ENCODE data around the gene HELLS.
"Not testable (repeated sequence)": the region's sequence is repeated elsewhere in the genome, so short reads cannot be mapped to it uniquely, and the experiment has no call there.

The HELLS gene

GRCh38 chr10:94545391-94546048, at the start of gene HELLS:
TSS of gene HELLS (plus strand) at chr10:94545788. CDS start at chr10:94545922, 134 bp downstream.
- peak within 1 kb of the TSS; percentile 67 for H3K27ac ChIP-seq (ENCODE audit: low read depth, low read length)

GRCh38 chr10:94496010-94496409, 49.6 kb upstream of the HELLS start:
- Histone ChIP-seq H3K27ac (ENCODE audit: low read depth, low read length) (no peak overlapping the region), H3K4me1 (ENCODE audit: insufficient read depth, low read length) (no peaks in the 10 kb centered on the region), H3K9me3 (ENCODE audit: low read length) (no peaks in the 10 kb centered on the region), H3K27me3 (ENCODE audit: control insufficient read depth in 1 of 2, insufficient read depth in 2 of 2, low read length in 2 of 2) (no peaks in the 10 kb centered on the region), H3K4me3 (ENCODE audit: low read depth in 1 of 2, low read length in 2 of 2) (no peak overlapping the region), H3K9ac (ENCODE audit: low read length) (no peak overlapping the region), H3K36me3 (ENCODE audit: insufficient read depth, low read length) (no peaks in the 10 kb centered on the region)

More at GRCh38 chr10:94545391-94546048, at the start of gene HELLS:
- H3K36me3 ChIP-seq (ENCODE audit: insufficient read depth, low read length): no peaks in the 10 kb centered on the region
- peaks cover 15% of the 10 kb centered on the region for H3K4me1 ChIP-seq (ENCODE audit: insufficient read depth, low read length)
- H3K27me3 ChIP-seq (ENCODE audit: control insufficient read depth in 1 of 2, insufficient read depth in 2 of 2, low read length in 2 of 2): no peaks in the 10 kb centered on the region
- H3K9ac ChIP-seq (ENCODE audit: low read length): peak within 1 kb of the TSS; percentile 45
- no peaks in the 10 kb centered on the region for H3K9me3 ChIP-seq (ENCODE audit: low read length)
- peak within 1 kb of the TSS; percentile 89 to 94 for H3K4me3 ChIP-seq (ENCODE audit: low read depth in 1 of 2, low read length in 2 of 2)

DNA sequence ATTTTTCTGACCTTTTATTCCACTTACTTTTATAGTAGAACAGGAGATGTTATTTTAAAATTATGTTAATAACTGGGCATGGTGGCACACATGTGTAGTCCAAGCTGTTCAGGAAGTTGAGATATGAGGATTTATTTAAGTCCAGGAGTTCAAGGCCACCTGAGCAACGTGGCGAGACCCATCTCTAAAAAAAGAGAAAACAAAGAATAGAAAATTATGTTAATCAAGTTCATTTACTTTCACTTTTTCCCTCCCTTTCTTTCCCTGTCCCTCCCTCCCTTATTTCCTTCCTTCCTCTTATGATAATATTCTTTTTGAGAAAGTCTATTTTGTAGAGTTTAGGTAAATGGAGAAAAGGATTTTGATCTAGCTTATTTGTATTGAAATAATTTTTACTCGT, 48.9 kb upstream of the HELLS start:
- H3K27me3 ChIP-seq (ENCODE audit: control insufficient read depth in 1 of 2, insufficient read depth in 2 of 2, low read length in 2 of 2): no peaks in the 10 kb centered on the region
- H3K9ac ChIP-seq (ENCODE audit: low read length): no peak overlapping the region
- no peaks in the 10 kb centered on the region for H3K36me3 ChIP-seq (ENCODE audit: insufficient read depth, low read length)
- no peak overlapping the region for H3K4me3 ChIP-seq (ENCODE audit: low read depth in 1 of 2, low read length in 2 of 2)
- no peaks in the 10 kb centered on the region for H3K4me1 ChIP-seq (ENCODE audit: insufficient read depth, low read length)
- H3K9me3 ChIP-seq (ENCODE audit: low read length): no peaks in the 10 kb centered on the region
- no peak overlapping the region for H3K27ac ChIP-seq (ENCODE audit: low read depth, low read length)

- no peak overlapping the region for H3K27ac ChIP-seq (ENCODE audit: low read depth, low read length)
- H3K9me3 ChIP-seq (ENCODE audit: low read length): no peaks in the 10 kb centered on the region
- H3K4me3 ChIP-seq (ENCODE audit: low read depth in 1 of 2, low read length in 2 of 2): no peak overlapping the region
- no peaks in the 10 kb centered on the region for H3K36me3 ChIP-seq (ENCODE audit: insufficient read depth, low read length)
- H3K27me3 ChIP-seq (ENCODE audit: control insufficient read depth in 1 of 2, insufficient read depth in 2 of 2, low read length in 2 of 2): no peaks in the 10 kb centered on the region
- no peaks in the 10 kb centered on the region for H3K4me1 ChIP-seq (ENCODE audit: insufficient read depth, low read length)
- no peak overlapping the region for H3K9ac ChIP-seq (ENCODE audit: low read length)
Measured at GRCh38 chr10:94500063-94500462, 45.5 kb upstream of the HELLS start.

GRCh38 chr10:94521276-94522250, 24.0 kb upstream of the HELLS start:
- Histone ChIP-seq H3K9ac (ENCODE audit: low read length) (no peak overlapping the region), H3K4me3 (ENCODE audit: low read depth in 1 of 2, low read length in 2 of 2) (no peak overlapping the region), H3K9me3 (ENCODE audit: low read length) (no peaks in the 10 kb centered on the region), H3K4me1 (ENCODE audit: insufficient read depth, low read length) (no peaks in the 10 kb centered on the region), H3K36me3 (ENCODE audit: insufficient read depth, low read length) (no peaks in the 10 kb centered on the region), H3K27ac (ENCODE audit: low read depth, low read length) (no peak overlapping the region), H3K27me3 (ENCODE audit: control insufficient read depth in 1 of 2, insufficient read depth in 2 of 2, low read length in 2 of 2) (no peaks in the 10 kb centered on the region)

GRCh38 chr10:94524146-94524545, 21.4 kb upstream of the HELLS start:
- Histone ChIP-seq H3K36me3 (ENCODE audit: insufficient read depth, low read length) (no peaks in the 10 kb centered on the region), H3K27me3 (ENCODE audit: control insufficient read depth in 1 of 2, insufficient read depth in 2 of 2, low read length in 2 of 2) (no peaks in the 10 kb centered on the region)

DNA sequence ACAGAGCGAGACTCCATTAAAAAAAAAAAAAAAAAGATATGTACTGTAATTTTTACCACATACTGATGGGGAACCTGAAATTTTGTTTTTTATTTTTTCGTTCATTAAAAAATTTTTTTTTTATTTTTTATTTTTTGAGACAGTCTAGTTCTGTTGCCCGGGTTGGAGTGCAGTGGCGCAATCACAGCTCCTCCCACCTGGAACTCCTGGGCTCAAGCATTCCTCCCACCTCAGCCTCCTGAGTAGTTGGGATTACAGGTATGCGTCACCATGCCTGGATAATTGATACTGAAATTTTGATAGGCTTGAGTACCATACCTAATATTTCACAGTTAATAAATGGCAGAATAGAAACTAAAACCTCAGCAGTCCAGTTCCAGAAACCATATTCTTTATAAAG, 20.9 kb upstream of the HELLS start:
- Histone ChIP-seq H3K36me3 (ENCODE audit: insufficient read depth, low read length) (no peaks in the 10 kb centered on the region), H3K9me3 (ENCODE audit: low read length) (no peaks in the 10 kb centered on the region), H3K4me3 (ENCODE audit: low read depth in 1 of 2, low read length in 2 of 2) (no peak overlapping the region), H3K4me1 (ENCODE audit: insufficient read depth, low read length) (no peaks in the 10 kb centered on the region), H3K27me3 (ENCODE audit: control insufficient read depth in 1 of 2, insufficient read depth in 2 of 2, low read length in 2 of 2) (no peaks in the 10 kb centered on the region), H3K27ac (ENCODE audit: low read depth, low read length) (no peak overlapping the region), H3K9ac (ENCODE audit: low read length) (no peak overlapping the region)

More at GRCh38 chr10:94524146-94524545, 21.4 kb upstream of the HELLS start:
- H3K4me1 ChIP-seq (ENCODE audit: insufficient read depth, low read length): no peaks in the 10 kb centered on the region
- no peak overlapping the region for H3K27ac ChIP-seq (ENCODE audit: low read depth, low read length)
- H3K9me3 ChIP-seq (ENCODE audit: low read length): no peaks in the 10 kb centered on the region
- no peak overlapping the region for H3K4me3 ChIP-seq (ENCODE audit: low read depth in 1 of 2, low read length in 2 of 2)
- no peak overlapping the region for H3K9ac ChIP-seq (ENCODE audit: low read length)

- not testable (repeated sequence) for H3K9me3 ChIP-seq (ENCODE audit: low read length); H3K4me1 ChIP-seq (ENCODE audit: insufficient read depth, low read length); H3K27me3 ChIP-seq (ENCODE audit: control insufficient read depth in 1 of 2, insufficient read depth in 2 of 2, low read length in 2 of 2); H3K4me3 ChIP-seq (ENCODE audit: low read depth in 1 of 2, low read length in 2 of 2); H3K9ac ChIP-seq (ENCODE audit: low read length); H3K36me3 ChIP-seq (ENCODE audit: insufficient read depth, low read length); H3K27ac ChIP-seq (ENCODE audit: low read depth, low read length)
Measured at GRCh38 chr10:94531550-94531949, 14.0 kb upstream of the HELLS start.

GRCh38 chr10:94533027-94533426, 12.6 kb upstream of the HELLS start:
- H3K4me1 ChIP-seq (ENCODE audit: insufficient read depth, low read length): no peaks in the 10 kb centered on the region
- H3K27ac ChIP-seq (ENCODE audit: low read depth, low read length): no peak overlapping the region
- H3K36me3 ChIP-seq (ENCODE audit: insufficient read depth, low read length): peaks cover 8% of the 10 kb centered on the region
- no peaks in the 10 kb centered on the region for H3K9me3 ChIP-seq (ENCODE audit: low read length)
- H3K9ac ChIP-seq (ENCODE audit: low read length): no peak overlapping the region
- H3K4me3 ChIP-seq (ENCODE audit: low read depth in 1 of 2, low read length in 2 of 2): no peak overlapping the region
- no peaks in the 10 kb centered on the region for H3K27me3 ChIP-seq (ENCODE audit: control insufficient read depth in 1 of 2, insufficient read depth in 2 of 2, low read length in 2 of 2)

- H3K27ac ChIP-seq (ENCODE audit: low read depth, low read length); H3K36me3 ChIP-seq (ENCODE audit: insufficient read depth, low read length); H3K27me3 ChIP-seq (ENCODE audit: control insufficient read depth in 1 of 2, insufficient read depth in 2 of 2, low read length in 2 of 2); H3K9ac ChIP-seq (ENCODE audit: low read length); H3K9me3 ChIP-seq (ENCODE audit: low read length); H3K4me3 ChIP-seq (ENCODE audit: low read depth in 1 of 2, low read length in 2 of 2): not testable (repeated sequence)
- peaks cover 15% of the 10 kb centered on the region for H3K4me1 ChIP-seq (ENCODE audit: insufficient read depth, low read length)
Measured at GRCh38 chr10:94542282-94542681, 3.3 kb upstream of the HELLS start.

DNA sequence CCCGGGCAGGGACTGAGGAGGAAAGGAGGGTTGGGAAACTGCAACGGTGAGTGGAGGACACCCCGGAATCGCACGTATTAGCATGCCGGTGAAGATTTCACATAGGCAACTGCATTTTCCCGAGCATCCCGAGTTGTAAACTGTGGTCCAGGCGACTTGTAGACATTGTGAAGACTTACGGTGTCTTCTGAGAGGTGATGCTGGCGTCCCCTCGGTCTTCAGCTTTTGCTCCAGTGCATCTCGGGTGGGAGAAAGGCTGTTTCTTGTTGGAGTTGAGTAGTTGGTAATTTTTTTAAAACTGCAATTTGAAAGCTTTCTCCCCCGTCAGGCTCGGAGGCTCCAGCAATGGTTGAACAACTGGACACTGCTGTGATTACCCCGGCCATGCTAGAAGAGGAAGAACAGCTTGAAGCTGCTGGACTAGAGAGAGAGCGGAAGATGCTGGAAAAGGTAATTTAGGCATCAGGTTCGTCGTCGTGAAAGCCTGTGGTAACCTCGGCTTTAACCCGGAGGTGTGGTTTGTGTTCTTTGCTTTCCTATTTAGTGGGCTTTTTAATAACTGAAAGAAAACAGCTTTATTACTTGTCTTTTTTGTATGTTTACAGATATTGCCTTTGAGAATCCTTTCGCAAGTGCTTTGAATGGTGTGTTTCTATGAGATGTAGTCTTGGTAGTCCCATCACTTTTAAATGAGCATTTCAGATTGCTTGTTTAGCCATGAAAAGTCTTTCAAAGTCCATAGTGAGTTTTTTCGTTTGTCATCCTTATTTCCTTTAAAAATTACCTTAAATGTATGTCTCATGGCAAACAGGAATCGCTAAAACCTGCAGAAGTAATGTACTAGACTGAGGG, 687 bp downstream of the HELLS start:
- H3K27ac ChIP-seq (ENCODE audit: low read depth, low read length): no peak overlapping the region
- H3K36me3 ChIP-seq (ENCODE audit: insufficient read depth, low read length): no peaks in the 10 kb centered on the region
- peak overlapping the region; percentile 37 for H3K9ac ChIP-seq (ENCODE audit: low read length)
- H3K27me3 ChIP-seq (ENCODE audit: control insufficient read depth in 1 of 2, insufficient read depth in 2 of 2, low read length in 2 of 2): no peaks in the 10 kb centered on the region
- H3K4me3 ChIP-seq (ENCODE audit: low read depth in 1 of 2, low read length in 2 of 2): peak overlapping the region; percentile 89 to 94
- peaks cover 15% of the 10 kb centered on the region for H3K4me1 ChIP-seq (ENCODE audit: insufficient read depth, low read length)
- H3K9me3 ChIP-seq (ENCODE audit: low read length): no peaks in the 10 kb centered on the region

Data from muscle layer of colon (tissue), 2 donors.